ENCODE data around the gene CSF1.
"Not testable (repeated sequence)": the region's sequence is repeated elsewhere in the genome, so short reads cannot be mapped to it uniquely, and the experiment has no call there.

Gene CSF1

DNA sequence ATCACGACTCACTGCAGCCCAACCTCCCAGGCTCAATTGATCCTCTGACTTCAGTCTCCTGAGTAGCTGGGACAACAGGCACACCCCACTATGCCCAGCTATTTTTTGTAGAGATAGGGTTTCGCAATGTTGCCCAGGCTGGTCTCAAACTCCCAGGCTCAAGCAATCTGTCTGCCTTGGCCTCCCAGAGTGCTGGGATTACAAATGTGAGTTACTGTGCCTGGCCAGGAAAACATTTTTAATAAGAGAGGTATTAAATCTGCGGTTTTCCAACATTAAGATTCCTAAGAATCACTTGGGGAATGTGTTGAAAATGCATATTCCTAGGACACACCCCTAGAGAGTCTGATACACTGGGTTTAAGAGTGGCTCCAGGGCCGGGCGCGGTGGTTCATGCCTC, 8.7 kb downstream of the CSF1 start:
- DNase-seq (ENCODE audit: low read depth), result no peak

DNA sequence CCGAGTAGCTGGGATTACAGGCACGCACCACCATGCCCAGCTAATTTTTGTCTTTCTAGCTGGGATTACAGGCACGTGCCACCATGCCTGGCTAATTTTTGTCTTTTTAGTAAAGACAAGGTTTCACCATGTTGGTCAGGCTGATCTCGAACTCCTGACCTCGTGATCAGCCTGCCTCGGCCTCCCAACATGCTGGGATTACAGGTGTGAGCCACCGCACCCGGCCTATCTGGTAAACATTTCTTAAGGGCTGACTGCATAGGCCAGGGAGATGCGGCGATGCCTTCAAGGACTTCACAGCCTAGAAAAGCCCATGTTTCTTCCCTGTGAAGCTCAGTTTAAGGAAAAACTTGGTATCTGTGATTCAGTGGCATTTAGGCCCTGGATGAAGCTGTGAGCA, 9.7 kb downstream of the CSF1 start:
- DNase-seq (ENCODE audit: low read depth), result not testable (repeated sequence)

DNA sequence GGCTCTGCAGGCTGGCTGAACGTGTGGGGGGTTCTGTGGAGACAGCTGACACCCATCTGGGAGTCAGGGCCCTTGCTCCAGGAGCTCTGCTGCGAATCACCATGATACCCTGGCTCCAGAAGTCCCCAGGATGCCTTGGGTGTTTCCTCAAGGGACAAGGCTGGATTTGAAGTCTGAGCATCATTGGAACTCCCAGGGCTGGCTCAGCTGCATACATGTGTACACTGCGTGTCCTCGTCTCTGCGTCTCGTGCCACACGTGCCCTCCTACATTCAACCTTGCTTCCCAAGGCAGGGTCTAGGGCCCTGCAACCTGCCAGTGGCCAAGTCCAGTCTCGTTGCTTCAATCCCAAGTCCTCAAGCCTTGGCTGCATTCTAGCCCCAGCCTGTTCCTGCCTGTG, 11.7 kb downstream of the CSF1 start:
- DNase-seq (ENCODE audit: low read depth), result no peak

GRCh38 chr1:109923131-109923945, 12.7 kb downstream of the CSF1 start:
- no peak for DNase-seq (ENCODE audit: low read depth)

DNA sequence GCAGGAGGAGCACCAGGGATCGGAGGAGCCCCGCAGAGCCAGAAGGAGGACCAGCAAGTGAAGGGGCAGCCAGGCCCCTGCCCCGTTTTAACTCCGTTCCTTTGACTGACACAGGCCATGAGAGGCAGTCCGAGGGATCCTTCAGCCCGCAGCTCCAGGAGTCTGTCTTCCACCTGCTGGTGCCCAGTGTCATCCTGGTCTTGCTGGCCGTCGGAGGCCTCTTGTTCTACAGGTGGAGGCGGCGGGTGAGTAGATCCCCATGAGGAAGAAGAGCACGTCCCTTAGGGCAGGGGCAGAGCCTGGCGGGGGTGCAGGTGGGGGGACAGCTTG, 13.3 kb downstream of the CSF1 start:
- DNase-seq (ENCODE audit: low read depth), result no peak

- no peak for DNase-seq (ENCODE audit: low read depth)
Measured at GRCh38 chr1:109924316-109924715, 13.7 kb downstream of the CSF1 start.

DNA sequence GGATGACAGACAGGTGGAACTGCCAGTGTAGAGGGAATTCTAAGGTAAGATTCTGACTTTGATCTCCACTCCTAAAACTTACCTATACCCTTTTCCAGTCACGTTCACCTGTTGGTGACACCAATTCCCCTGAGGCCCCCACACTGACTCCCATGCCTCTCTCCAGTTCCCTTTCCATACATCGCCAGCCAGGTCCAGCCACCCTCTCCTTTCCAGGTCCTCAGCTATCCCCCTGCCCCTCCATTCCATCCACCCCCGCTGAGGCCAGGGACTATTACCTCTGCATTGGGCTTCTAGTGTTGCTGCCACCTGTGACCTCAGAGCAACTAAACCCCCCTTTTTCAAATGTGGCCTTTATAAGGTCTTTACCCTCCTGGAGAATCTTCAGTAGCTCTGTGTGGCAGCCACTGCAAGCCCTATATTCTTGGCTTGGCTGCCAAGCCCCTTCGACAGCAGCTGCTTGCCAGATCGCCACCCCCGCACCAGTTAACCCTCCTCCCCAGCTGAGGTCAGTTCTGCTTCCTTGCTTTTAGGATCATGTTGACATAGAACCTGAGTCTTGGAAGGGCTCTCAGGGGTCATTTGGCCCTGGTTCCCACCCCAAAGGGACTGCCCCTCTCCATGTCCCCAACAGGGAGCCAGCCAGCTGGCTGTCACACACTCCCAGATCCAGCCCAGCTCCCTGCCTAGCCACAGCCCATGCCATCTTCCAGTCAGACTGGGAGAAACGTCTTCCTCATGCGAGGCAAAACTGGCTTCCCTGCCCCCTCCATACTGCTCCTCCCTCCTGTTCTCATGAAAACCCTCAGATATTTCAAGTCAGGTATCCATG, 14.7 kb downstream of the CSF1 start:
- DNase-seq (ENCODE audit: low read depth), result no peak

DNA sequence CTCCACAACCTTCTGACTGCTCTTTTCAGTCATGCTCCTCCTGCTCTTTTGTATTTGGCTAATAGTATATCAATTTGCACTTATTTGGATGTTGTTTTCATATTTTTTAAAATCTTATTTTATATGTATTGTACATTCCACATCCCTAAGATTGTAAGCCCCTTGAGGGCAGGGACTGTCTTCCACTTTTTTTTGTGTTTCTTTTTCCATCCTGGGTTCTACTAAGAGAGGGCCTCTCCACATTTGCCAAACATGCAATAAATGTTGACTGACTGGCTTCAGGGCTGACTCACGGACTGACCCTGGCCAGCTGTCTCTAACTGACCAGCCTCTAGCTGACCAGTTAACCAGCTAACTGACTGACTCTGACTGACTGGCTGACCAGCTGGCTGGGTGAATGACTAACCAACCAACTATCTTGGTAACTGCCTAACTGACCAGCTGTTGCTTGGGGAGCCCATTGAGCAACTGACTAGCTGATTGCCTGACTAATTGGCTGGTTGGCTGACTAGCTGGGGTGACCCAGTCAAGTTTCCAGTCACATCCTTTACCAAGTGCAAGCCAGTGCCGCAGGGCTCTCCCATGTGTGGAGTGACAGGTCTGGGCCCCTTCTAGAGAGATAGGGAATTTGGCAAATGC, 16.1 kb downstream of the CSF1 start:
- DNase-seq (ENCODE audit: low read depth), result no peak

GRCh38 chr1:109927356-109927755, 16.7 kb downstream of the CSF1 start:
- DNase-seq (ENCODE audit: low read depth), result no peak

- DNase-seq (ENCODE audit: low read depth), result no peak
Measured at GRCh38 chr1:109927911-109928321, 17.3 kb downstream of the CSF1 start.

GRCh38 chr1:109928591-109929111, 18.0 kb downstream of the CSF1 start:
- DNase-seq (ENCODE audit: low read depth), result no peak

DNA sequence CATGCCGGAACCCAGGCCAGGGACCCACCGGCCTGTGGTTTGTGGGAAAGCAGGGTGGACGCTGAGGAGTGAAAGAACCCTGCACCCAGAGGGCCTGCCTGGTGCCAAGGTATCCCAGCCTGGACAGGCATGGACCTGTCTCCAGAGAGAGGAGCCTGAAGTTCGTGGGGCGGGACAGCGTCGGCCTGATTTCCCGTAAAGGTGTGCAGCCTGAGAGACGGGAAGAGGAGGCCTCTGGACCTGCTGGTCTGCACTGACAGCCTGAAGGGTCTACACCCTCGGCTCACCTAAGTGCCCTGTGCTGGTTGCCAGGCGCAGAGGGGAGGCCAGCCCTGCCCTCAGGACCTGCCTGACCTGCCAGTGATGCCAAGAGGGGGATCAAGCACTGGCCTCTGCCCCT, 18.5 kb downstream of the CSF1 start:
- no peak for DNase-seq (ENCODE audit: low read depth)

- no peak for DNase-seq (ENCODE audit: low read depth)
Measured at GRCh38 chr1:109929588-109930251, 19.1 kb downstream of the CSF1 start.

GRCh38 chr1:109930252-109930993, 19.8 kb downstream of the CSF1 start:
- DNase-seq (ENCODE audit: low read depth), result no peak

DNA sequence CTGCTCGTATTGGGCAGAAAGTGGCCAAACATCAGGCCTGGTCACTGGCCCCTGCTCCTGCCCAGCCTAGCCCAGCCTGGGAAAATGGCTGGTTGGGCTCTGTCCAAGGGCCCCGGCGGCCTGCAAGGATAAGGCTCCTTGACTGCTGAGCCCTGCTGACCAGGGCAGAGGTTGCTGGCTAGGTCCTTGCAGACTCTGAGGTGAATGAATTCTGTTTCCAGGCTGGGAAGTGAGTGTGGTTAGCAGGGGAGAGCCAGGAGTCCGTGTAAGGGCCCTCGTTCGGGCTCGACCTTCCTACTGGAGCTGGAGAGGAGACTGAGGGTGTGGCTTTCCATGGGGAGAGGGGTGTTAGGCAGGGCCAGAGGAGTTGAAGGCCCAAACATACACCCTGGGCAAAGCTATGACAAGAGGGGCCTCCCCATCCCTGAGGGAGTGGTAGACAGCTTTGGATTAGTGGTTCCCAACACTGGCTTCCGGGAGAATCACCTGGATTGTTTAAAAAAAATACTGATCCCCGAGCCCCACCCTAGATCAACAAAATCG, 20.6 kb downstream of the CSF1 start:
- no peak for DNase-seq (ENCODE audit: low read depth)

DNA sequence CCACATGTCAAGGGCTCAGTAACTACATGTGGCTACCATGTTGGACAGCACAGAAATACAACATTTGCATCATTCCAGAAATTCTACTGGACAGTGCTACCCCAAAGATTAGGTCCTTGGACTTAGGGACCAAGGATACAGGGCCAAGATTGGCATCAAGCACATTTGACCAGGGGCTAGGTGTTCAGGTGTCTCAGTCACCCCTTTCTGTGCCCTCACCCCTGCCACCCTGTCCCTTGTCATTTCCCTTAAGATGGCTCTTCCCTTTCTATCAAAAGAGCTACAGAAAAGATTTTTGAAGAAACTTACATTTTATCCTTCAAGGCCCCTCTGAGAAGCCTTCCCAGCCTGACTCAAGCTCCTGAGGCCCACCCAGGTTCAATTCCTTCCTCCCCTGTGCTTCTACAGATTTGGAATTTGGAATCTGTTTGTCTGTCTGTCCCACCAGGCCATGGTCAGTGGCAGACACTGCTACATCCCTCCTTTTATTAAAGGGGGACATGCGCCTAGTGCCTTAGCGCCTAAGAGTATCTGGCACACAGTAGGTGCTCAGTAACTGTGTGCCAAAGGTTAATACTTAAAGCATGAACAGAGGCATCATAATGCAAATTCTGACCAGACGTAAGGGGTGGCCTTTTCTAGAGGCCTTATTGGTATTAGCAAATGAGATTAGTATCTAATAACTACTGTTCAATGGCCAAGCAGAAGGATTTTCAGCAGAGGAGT, 21.4 kb downstream of the CSF1 start:
- DNase-seq (ENCODE audit: low read depth), result no peak

DNA sequence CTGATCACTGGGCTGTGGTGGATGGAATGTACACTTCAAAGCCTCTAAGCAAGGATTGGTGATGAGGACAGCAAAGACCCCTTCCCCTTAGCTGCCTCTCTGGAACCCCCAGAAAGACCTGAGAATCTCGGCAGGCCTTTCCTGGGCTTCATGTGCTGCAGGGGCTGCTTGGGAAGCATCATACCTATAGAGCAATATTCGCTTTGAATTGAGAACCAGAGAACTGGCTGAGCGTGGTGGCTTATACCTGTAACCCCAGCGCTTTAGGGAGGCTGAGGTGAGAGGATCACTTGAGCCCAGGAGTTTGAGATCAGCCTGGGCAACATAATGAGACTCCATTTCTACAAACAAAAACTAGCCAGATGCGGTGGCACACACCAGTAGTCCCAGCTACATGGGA, 22.0 kb downstream of the CSF1 start:
- no peak for DNase-seq (ENCODE audit: low read depth)

DNA sequence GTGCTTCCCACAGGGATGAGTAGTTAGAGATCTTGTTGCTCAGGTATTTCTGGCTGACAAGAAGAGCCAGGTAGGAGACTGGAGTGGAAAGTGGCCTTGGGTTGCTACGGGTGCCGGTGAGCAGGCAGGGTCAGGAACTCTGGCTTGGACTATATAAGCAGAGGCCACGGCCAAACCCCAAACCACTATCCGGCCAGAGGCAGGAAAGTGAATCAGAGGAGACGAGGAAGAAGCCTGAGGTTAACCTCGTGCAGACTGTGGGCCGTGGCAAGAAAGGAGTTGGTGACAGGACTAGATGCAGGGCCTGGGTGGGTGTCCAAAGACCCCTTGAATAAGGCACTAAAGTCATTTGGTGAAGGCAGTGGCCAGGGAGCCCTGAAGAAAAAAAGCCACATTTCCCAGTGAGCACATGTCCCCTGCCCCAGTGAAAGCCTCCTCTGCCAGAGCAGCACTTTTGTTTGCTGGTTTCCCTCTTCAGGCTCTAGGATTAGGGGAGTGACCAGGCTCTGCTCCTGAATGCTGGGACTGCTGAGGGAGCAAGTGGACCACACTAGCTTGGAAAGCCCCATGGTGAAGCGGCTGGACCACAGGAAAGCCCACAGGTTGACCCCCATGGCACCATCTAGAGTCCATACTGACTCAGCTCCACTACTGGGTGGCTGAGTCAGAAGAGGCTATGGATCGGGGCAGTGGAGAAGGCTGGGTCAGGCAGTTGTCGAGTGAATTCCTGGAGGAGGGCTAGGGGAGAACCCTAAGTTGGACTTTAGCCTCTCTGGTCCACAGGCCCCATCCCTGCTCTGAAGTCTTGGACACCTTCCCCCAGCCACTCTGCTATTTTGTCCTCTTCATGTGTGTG, 23.4 kb downstream of the CSF1 start:
- no peak for DNase-seq (ENCODE audit: low read depth)

DNA sequence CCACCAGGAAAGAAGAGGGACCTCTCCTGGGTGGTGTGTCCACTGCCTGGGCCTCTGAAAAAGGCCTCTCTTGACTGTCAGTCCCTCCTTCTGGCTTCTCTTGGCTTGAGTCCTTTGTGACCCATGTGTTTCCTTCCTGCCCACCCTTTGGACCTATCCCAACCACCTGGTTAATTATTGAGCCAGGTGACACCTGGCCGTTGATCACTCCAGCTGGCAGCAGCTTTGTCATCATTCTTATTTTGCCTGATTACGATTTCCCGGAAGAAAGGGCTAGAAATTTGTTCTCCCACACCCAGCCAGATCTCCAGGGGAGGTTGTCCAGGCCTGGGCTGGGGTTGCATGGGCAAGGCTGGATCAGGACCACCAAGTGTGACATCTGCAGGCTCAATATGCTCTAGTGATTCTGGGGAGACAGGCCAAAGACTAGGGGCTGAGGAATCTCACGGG, 24.8 kb downstream of the CSF1 start:
- DNase-seq (ENCODE audit: low read depth), result no peak
